ENCODE measurements around the gene PNMA8B. TPM values are rescaled to one million over a fixed set of nuclear protein-coding genes. Genes with fewer than 3 reads are reported as not detected.

Gene PNMA8B
- total RNA-seq, 1 experiment from 2014 or later, result 1.5 TPM

DNA sequence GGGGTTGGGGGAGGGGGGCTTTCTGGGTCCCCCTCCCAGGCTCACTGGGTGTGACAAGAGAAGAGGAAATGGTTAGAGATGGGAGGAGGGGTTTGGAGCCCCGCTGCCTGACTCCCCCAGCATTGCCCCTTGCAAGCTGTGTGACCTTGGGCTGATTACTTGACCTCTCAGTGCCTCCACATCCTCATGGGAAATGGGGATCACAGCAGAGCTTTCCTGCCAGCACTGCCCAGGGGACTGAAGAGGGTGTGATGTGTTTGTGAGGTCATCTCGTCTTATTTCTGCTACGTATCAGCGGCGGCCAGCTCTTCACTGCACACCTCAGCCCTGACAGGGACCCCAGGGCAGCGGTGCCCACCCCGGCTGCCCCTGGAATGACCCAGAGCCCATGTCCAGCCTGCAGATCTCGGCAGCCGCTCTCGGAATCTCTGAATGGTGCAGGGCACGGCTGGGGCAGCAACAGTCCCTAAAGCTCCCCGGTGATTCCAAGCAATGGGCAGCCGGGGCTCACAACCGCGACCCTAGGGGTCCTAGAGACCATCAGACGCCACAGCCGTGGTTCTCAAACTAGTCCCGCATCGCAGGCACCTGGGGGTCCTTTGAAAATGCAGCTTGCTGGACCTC lies 8.4 kb downstream of the PNMA8B start:
- H2AK5ac ChIP-seq (ENCODE audit: insufficient read length, low read length), result no peak overlapping the region
- H4K5ac ChIP-seq (ENCODE audit: insufficient read length, low read depth, low read length), result no peak overlapping the region
- no peak overlapping the region for H2BK120ac ChIP-seq (ENCODE audit: low read depth, low read length, poor library complexity, severe bottlenecking)
- no peak for DNase-seq
- H3K4me1 Mint-ChIP-seq, result peaks cover 18 to 33% of the 10 kb centered on the region in 2 experiments
- no peaks in the 10 kb centered on the region for H4K20me1 ChIP-seq (ENCODE audit: control insufficient read depth, insufficient read depth, insufficient read length)
- TF ChIP-seq, protein P1, sequence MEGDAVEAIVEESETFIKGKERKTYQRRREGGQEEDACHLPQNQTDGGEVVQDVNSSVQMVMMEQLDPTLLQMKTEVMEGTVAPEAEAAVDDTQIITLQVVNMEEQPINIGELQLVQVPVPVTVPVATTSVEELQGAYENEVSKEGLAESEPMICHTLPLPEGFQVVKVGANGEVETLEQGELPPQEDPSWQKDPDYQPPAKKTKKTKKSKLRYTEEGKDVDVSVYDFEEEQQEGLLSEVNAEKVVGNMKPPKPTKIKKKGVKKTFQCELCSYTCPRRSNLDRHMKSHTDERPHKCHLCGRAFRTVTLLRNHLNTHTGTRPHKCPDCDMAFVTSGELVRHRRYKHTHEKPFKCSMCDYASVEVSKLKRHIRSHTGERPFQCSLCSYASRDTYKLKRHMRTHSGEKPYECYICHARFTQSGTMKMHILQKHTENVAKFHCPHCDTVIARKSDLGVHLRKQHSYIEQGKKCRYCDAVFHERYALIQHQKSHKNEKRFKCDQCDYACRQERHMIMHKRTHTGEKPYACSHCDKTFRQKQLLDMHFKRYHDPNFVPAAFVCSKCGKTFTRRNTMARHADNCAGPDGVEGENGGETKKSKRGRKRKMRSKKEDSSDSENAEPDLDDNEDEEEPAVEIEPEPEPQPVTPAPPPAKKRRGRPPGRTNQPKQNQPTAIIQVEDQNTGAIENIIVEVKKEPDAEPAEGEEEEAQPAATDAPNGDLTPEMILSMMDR (conservative IDR thresholded peaks at IDR 0.05), result no peak
- H3K9me3 ChIP-seq (ENCODE audit: control insufficient read depth, low read depth, low read length), result no peaks in the 10 kb centered on the region
- no peak overlapping the region for H3T11ph ChIP-seq (ENCODE audit: low read length)
- no peak overlapping the region for H3K56ac ChIP-seq (ENCODE audit: insufficient read length, low read depth, low read length)
- no peaks in the 10 kb centered on the region; a peak in 1 of 7 replicates for H3K36me3 Mint-ChIP-seq (ENCODE audit: insufficient read depth in 1 of 3, low read depth in 3 of 3)
- no peak overlapping the region for H3K27ac ChIP-seq (ENCODE audit: insufficient read length, low read depth, low read length)
- WGBS (ENCODE audit: extremely low coverage, insufficient read length, low lambda C conversion rate), result no CpG with 5 or more reads among the region's 19 CpGs
- H2AFZ ChIP-seq (ENCODE audit: low read length), result no peak overlapping the region
- H3K27me3 ChIP-seq (ENCODE audit: insufficient read depth, low read length), result peaks cover 3% of the 10 kb centered on the region; the same call in 1 of the 2 replicates
- no peak overlapping the region for H2BK20ac ChIP-seq (ENCODE audit: low read depth, low read length, poor library complexity, severe bottlenecking)
- peaks cover 4% of the 10 kb centered on the region for H3K23me2 ChIP-seq (ENCODE audit: insufficient read length, low read depth, low read length, poor library complexity, severe bottlenecking)
- no peak overlapping the region for H2BK12ac ChIP-seq (ENCODE audit: insufficient read length, low read depth, low read length)
- H4K8ac ChIP-seq (replicated peaks; ENCODE audit: insufficient read length, low read depth, low read length), result no peak overlapping the region
- no peak overlapping the region for H2BK15ac ChIP-seq (ENCODE audit: low read depth, low read length)
- no peak overlapping the region for H3K23ac ChIP-seq (ENCODE audit: insufficient read length, low read depth, low read length)
- no peak overlapping the region for H3K14ac ChIP-seq (ENCODE audit: insufficient read depth, low read length)
- no peaks in the 10 kb centered on the region for H3K79me2 ChIP-seq (ENCODE audit: insufficient read depth, low read length)
- H2BK5ac ChIP-seq (ENCODE audit: insufficient read length, low read length), result no peak overlapping the region
- H3K18ac ChIP-seq (ENCODE audit: insufficient read length, low read depth, low read length), result no peak overlapping the region
- H3K79me1 ChIP-seq (ENCODE audit: insufficient read depth, low read depth, low read length, poor library complexity, severe bottlenecking), result no peaks in the 10 kb centered on the region
- H3K27me3 Mint-ChIP-seq (ENCODE audit: low read depth), result peaks cover 62% of the 10 kb centered on the region
- H3K27ac Mint-ChIP-seq, result no peak overlapping the region
- H3K4me3 Mint-ChIP-seq, result peak overlapping the region; percentile 50 to 71
- H3K4me2 ChIP-seq (ENCODE audit: insufficient read depth, insufficient read length, low read length), result peak overlapping the region; percentile 39
- H3K4ac ChIP-seq (ENCODE audit: low read depth, low read length), result no peak overlapping the region
- no peak overlapping the region for H3K9ac ChIP-seq (ENCODE audit: extremely low read depth, insufficient read length, low read length)
- H3K4me1 ChIP-seq (ENCODE audit: insufficient read depth, low read length), result no peaks in the 10 kb centered on the region
- no peak overlapping the region for H4K91ac ChIP-seq (ENCODE audit: insufficient read length, low read depth, low read length)
- peaks cover 0 to 2% of the 10 kb centered on the region in 2 experiments; a peak in 2 of 5 replicates for H3K9me3 Mint-ChIP-seq
